Endodermal cell (in vitro differentiated cells): Measurements from ENCODE around the gene BDKRB1. TPM values are rescaled to one million over a fixed set of nuclear protein-coding genes. Genes with fewer than 3 reads are reported as not detected.

ENCODE experiments used
- DNase-seq: peaks from one replicate; pipeline ENCODE4 v3.0.0-alpha.2; 2017
- H3K27ac ChIP-seq: 2 replicates; pipeline ENCODE4 v1.5.1; 2013; ENCODE audit warnings: mild to moderate bottlenecking, low read depth, low read length, moderate library complexity
- H3K27me3 ChIP-seq: 2 replicates; pipeline ENCODE4 v1.6.1; 2013; ENCODE audit warnings: mild to moderate bottlenecking, low read length, moderate library complexity; ENCODE audit not compliant: insufficient read depth, control insufficient read depth, poor library complexity, severe bottlenecking
- H3K36me3 ChIP-seq: 2 replicates; pipeline ENCODE4 v1.7.0; 2013; ENCODE audit warnings: mild to moderate bottlenecking, low read length, moderate library complexity; ENCODE audit not compliant: control insufficient read depth, insufficient read depth
- H3K4me1 ChIP-seq: one replicate; pipeline ENCODE4 v1.7.0; 2013; ENCODE audit warnings: low read length; ENCODE audit not compliant: control insufficient read depth, insufficient read depth
- H3K4me3 ChIP-seq: 2 replicates; pipeline ENCODE4 v1.5.1; 2013; ENCODE audit warnings: mild to moderate bottlenecking, low read length, moderate library complexity
- H3K9ac ChIP-seq: 2 replicates; pipeline ENCODE4 v1.6.1; 2013; ENCODE audit warnings: mild to moderate bottlenecking, low read length, moderate library complexity; ENCODE audit not compliant: poor library complexity, severe bottlenecking; ENCODE audit errors: extremely low read depth
- H3K9me3 ChIP-seq: 2 replicates; pipeline ENCODE4 v1.6.1; 2013; ENCODE audit warnings: mild to moderate bottlenecking, low read length, moderate library complexity; ENCODE audit not compliant: control insufficient read depth
- H3K27ac Mint-ChIP-seq: 2 replicates; pipeline ENCODE4 v1.8.0; 2020; ENCODE audit warnings: mixed read lengths
- H3K27me3 Mint-ChIP-seq: 2 replicates; pipeline ENCODE4 v1.8.0; 2021; ENCODE audit warnings: mild to moderate bottlenecking, mixed read lengths; ENCODE audit not compliant: insufficient read depth
- H3K36me3 Mint-ChIP-seq: 2 replicates; pipeline ENCODE4 v1.8.0; 2020; ENCODE audit warnings: low read depth, mixed read lengths
- H3K4me1 Mint-ChIP-seq: 2 replicates; pipeline ENCODE4 v1.8.0; 2020; ENCODE audit warnings: mixed read lengths
- H3K4me3 Mint-ChIP-seq: 2 replicates; pipeline ENCODE4 v1.8.0; 2020; ENCODE audit warnings: mild to moderate bottlenecking, moderate library complexity, mixed read lengths
- H3K9me3 Mint-ChIP-seq: 2 replicates; pipeline ENCODE4 v1.8.0; 2020; ENCODE audit warnings: mild to moderate bottlenecking, mixed read lengths
- WGBS, 2 experiments: methylation state at CpG; one replicate each; pipeline versions ENCODE4 v1.1.5 to v1.1.7; 2013; ENCODE audit warnings: missing lambda C conversion rate in 2 of 2, mixed read lengths in 1 of 2; ENCODE audit not compliant: insufficient coverage in 1 of 2, insufficient read length in 1 of 2; 5-methylcytosine and 5-hydroxymethylcytosine counted together
- total RNA-seq, 2 donors: library from RNA; stranded (reverse); fragmentation: NEBNext Ultra II Directional in 1 of 2; extraction: Animal tissue kit (Norgen Biotek cat#: 25700) in 1 of 2; gene quantifications; 2 replicates in 1 of 2; 3 replicates in 1 of 2; pipeline ENCODE4 v1.2.1, GENCODE V29; 2021
- TF ChIP-seq, protein P1 (sequence below): fragments of 200-600 bp; sonication (generic); conservative IDR thresholded peaks from 2 replicates; pipeline ENCODE4 v1.5.0; 2021; ENCODE audit warnings: antibody characterized with exemption, mild to moderate bottlenecking

The BDKRB1 gene
- total RNA-seq, 2 donors from 2014 or later, result 0.24 TPM; not detected in 1

GRCh38 chr14:96265383-96266095 is 9.5 kb downstream of the BDKRB1 start:
- TF ChIP-seq, protein P1, sequence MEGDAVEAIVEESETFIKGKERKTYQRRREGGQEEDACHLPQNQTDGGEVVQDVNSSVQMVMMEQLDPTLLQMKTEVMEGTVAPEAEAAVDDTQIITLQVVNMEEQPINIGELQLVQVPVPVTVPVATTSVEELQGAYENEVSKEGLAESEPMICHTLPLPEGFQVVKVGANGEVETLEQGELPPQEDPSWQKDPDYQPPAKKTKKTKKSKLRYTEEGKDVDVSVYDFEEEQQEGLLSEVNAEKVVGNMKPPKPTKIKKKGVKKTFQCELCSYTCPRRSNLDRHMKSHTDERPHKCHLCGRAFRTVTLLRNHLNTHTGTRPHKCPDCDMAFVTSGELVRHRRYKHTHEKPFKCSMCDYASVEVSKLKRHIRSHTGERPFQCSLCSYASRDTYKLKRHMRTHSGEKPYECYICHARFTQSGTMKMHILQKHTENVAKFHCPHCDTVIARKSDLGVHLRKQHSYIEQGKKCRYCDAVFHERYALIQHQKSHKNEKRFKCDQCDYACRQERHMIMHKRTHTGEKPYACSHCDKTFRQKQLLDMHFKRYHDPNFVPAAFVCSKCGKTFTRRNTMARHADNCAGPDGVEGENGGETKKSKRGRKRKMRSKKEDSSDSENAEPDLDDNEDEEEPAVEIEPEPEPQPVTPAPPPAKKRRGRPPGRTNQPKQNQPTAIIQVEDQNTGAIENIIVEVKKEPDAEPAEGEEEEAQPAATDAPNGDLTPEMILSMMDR, result no peak
- 91 to 94% methylated on average over 11 to 16 of the region's 16 CpGs for WGBS, 2 experiments
- H3K36me3 ChIP-seq, result no peaks in the 10 kb centered on the region
- no peak overlapping the region for H3K4me3 ChIP-seq
- Mint-ChIP-seq H3K27ac (no peak overlapping the region), H3K36me3 (no peaks in the 10 kb centered on the region), H3K9me3 (peaks cover 4% of the 10 kb centered on the region), H3K27me3 (no peaks in the 10 kb centered on the region), H3K4me1 (peaks cover 4% of the 10 kb centered on the region), H3K4me3 (no peak overlapping the region)
- no peaks in the 10 kb centered on the region for H3K27me3 ChIP-seq
- DNase-seq, result no peak
- H3K27ac ChIP-seq, result no peak overlapping the region
- H3K9ac ChIP-seq, result no peak overlapping the region
- no peaks in the 10 kb centered on the region for H3K4me1 ChIP-seq
- H3K9me3 ChIP-seq, result no peaks in the 10 kb centered on the region

DNA sequence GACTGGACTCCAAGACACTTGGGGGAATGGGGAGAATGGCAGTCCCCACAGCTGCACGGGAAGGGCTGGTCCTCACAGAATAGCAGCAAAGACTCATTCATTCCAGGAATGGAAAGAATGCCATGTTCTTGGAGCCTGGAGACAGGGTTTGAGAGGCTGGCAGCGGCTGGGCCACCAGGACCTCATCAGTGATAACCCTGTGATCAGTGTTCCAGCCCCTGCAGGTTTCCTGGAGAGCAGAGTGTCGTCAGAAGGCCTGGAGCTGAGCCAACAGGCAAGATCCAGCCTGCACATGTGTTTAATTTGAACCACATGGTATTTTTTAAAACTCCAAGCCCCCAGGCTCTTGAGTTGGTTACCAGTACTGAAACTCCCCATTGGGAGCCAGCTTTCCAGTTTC is 11.3 kb downstream of the BDKRB1 start:
- 65 to 86% methylated on average over 3 of the region's 3 CpGs for WGBS, 2 experiments
- H3K4me1 Mint-ChIP-seq, result peaks cover 2% of the 10 kb centered on the region
- Histone ChIP-seq H3K4me3 (no peak overlapping the region), H3K9me3 (peaks cover 11% of the 10 kb centered on the region), H3K4me1 (no peaks in the 10 kb centered on the region), H3K27ac (no peak overlapping the region), H3K36me3 (no peaks in the 10 kb centered on the region), H3K27me3 (no peaks in the 10 kb centered on the region), H3K9ac (no peak overlapping the region)
- peaks cover 15% of the 10 kb centered on the region for H3K9me3 Mint-ChIP-seq
- H3K27me3 Mint-ChIP-seq, result no peaks in the 10 kb centered on the region
- no peak for DNase-seq
- TF ChIP-seq, protein P1, result no peak
- no peak overlapping the region for H3K27ac Mint-ChIP-seq
- no peak overlapping the region for H3K4me3 Mint-ChIP-seq
- H3K36me3 Mint-ChIP-seq, result peaks cover 4% of the 10 kb centered on the region

- no peak overlapping the region for H3K9ac ChIP-seq
- Mint-ChIP-seq H3K9me3 (peaks cover 20% of the 10 kb centered on the region), H3K4me3 (no peak overlapping the region), H3K4me1 (peaks cover 2% of the 10 kb centered on the region), H3K27me3 (no peaks in the 10 kb centered on the region), H3K36me3 (peaks cover 4% of the 10 kb centered on the region), H3K27ac (no peak overlapping the region)
- no peak overlapping the region for H3K4me3 ChIP-seq
- TF ChIP-seq, protein P1, result no peak
- 90 to 100% methylated on average over 1 to 5 of the region's 5 CpGs for WGBS, 2 experiments
- peaks cover 17% of the 10 kb centered on the region for H3K9me3 ChIP-seq
- no peaks in the 10 kb centered on the region for H3K27me3 ChIP-seq
- H3K36me3 ChIP-seq, result no peaks in the 10 kb centered on the region
- no peaks in the 10 kb centered on the region for H3K4me1 ChIP-seq
- H3K27ac ChIP-seq, result no peak overlapping the region
- DNase-seq, result no peak
Measured at GRCh38 chr14:96267916-96268315, 11.9 kb downstream of the BDKRB1 start.
